HEK293T (cell line): ENCODE results near the gene UBALD2.
"Not testable (repeated sequence)": the region's sequence is repeated elsewhere in the genome, so short reads cannot be mapped to it uniquely, and the experiment has no call there.

Experiments
- CTCF ChIA-PET: fragments of 350-600 bp; formaldehyde crosslinking; extraction: SDS; loops from one replicate; lab custom pipeline; 2021; ENCODE audit warnings: antibody characterized with exemption, inconsistent platforms; lab: Yijun Ruan, JAX
- POLR2A ChIA-PET: fragments of 350-600 bp; formaldehyde crosslinking; extraction: SDS; loops from one replicate; lab custom pipeline; 2020; ENCODE audit warnings: antibody characterized with exemption, inconsistent platforms; lab: Yijun Ruan, JAX
- DNase-seq: peaks from one replicate; pipeline ENCODE4 v3.0.0; 2012; ENCODE audit warnings: mixed read lengths; ENCODE audit errors: extremely low spot score
- ARNT ChIP-seq: fragments of 450-650 bp; IDR thresholded peaks from 2 replicates; pipeline ENCODE4 v1.6.1; 2017; ENCODE audit warnings: mild to moderate bottlenecking
- BHLHE40 ChIP-seq: fragments of 450-650 bp; IDR thresholded peaks from 2 replicates; pipeline ENCODE4 v1.6.1; 2016; ENCODE audit warnings: mild to moderate bottlenecking, moderate library complexity, borderline replicate concordance
- CTBP1 ChIP-seq: fragments of 450-650 bp; IDR thresholded peaks from 2 replicates; pipeline ENCODE4 v1.6.1; 2016; ENCODE audit warnings: borderline replicate concordance
- ELF4 ChIP-seq: fragments of 450-650 bp; IDR thresholded peaks from 2 replicates; pipeline ENCODE4 v1.6.1; 2017; ENCODE audit warnings: antibody characterized with exemption
- FOXA1 ChIP-seq: fragments of 450-650 bp; IDR thresholded peaks from 2 replicates; pipeline ENCODE4 v1.6.1; 2016; ENCODE audit warnings: mild to moderate bottlenecking
- FOXK2 ChIP-seq: fragments of 450-650 bp; IDR thresholded peaks from 2 replicates; pipeline ENCODE4 v1.6.1; 2016; ENCODE audit warnings: mild to moderate bottlenecking
- FOXM1 ChIP-seq: fragments of 450-650 bp; IDR thresholded peaks from 2 replicates; pipeline ENCODE4 v1.6.1; 2017; ENCODE audit warnings: mild to moderate bottlenecking, borderline replicate concordance
- HDGF ChIP-seq: fragments of 450-650 bp; IDR thresholded peaks from 2 replicates; pipeline ENCODE4 v1.6.1; 2017; ENCODE audit warnings: antibody characterized with exemption, borderline replicate concordance
- L3MBTL2 ChIP-seq: fragments of 450-650 bp; conservative IDR thresholded peaks from 2 replicates; pipeline ENCODE4 v1.6.1; 2016; ENCODE audit warnings: mild to moderate bottlenecking
- LEF1 ChIP-seq: fragments of 450-650 bp; IDR thresholded peaks from 2 replicates; pipeline ENCODE4 v1.6.1; 2017; ENCODE audit warnings: mild to moderate bottlenecking, borderline replicate concordance
- NFRKB ChIP-seq: fragments of 450-650 bp; IDR thresholded peaks from 2 replicates; pipeline ENCODE4 v1.6.1; 2016; ENCODE audit warnings: mild to moderate bottlenecking, moderate library complexity
- PKNOX1 ChIP-seq: fragments of 450-650 bp; IDR thresholded peaks from 2 replicates; pipeline ENCODE4 v1.6.1; 2016
- SP1 ChIP-seq: fragments of 450-650 bp; IDR thresholded peaks from 2 replicates; pipeline ENCODE4 v1.6.1; 2017
- SUZ12 ChIP-seq: fragments of 450-650 bp; IDR thresholded peaks from 2 replicates; pipeline ENCODE4 v1.6.1; 2016; ENCODE audit warnings: mild to moderate bottlenecking
- TARDBP ChIP-seq: fragments of 450-650 bp; IDR thresholded peaks from 2 replicates; pipeline ENCODE4 v1.6.1; 2016
- ZNF384 ChIP-seq: fragments of 450-650 bp; IDR thresholded peaks from 2 replicates; pipeline ENCODE4 v1.6.1; 2016

UBALD2 gene

GRCh38 chr17:76251478-76252039 is 13.6 kb upstream of the UBALD2 start:
- TF ChIP-seq NFRKB: no peak
- TF ChIP-seq FOXA1: no peak
- TF ChIP-seq TARDBP: no peak
- no peak for TF ChIP-seq SUZ12
- TF ChIP-seq ARNT: no peak
- TF ChIP-seq BHLHE40: no peak
- no peak for TF ChIP-seq SP1
- TF ChIP-seq L3MBTL2: no peak
- no peak for TF ChIP-seq FOXK2
- no peak for DNase-seq
- CTCF ChIA-PET: interaction anchor here (0.7 kb wide), 1 partner anchor 130 kb away, joined by 4 read pairs; no protein-coding TSS in a partner anchor
- POLR2A ChIA-PET: interaction anchor here (1.2 kb wide), 1 partner anchor 13 kb away, joined by 6 read pairs; no protein-coding TSS in a partner anchor

GRCh38 chr17:76252040-76252954 is 12.9 kb upstream of the UBALD2 start:
- POLR2A ChIA-PET: interaction anchor here (1.2 kb wide), 1 partner anchor 12 kb away, joined by 6 read pairs; no protein-coding TSS in a partner anchor
- TF ChIP-seq ZNF384: no peak
- no peak for DNase-seq
- CTCF ChIA-PET: interaction anchor here (0.7 kb wide), 1 partner anchor 131 kb away, joined by 4 read pairs; no protein-coding TSS in a partner anchor

- DNase-seq, POLR2A ChIA-PET: not testable (repeated sequence)
- CTCF ChIA-PET: interaction anchor here (1.5 kb wide), 1 partner anchor 10 kb away, joined by 4 read pairs; no protein-coding TSS in a partner anchor
Observed at GRCh38 chr17:76252967-76253766, 12.0 kb upstream of the UBALD2 start.

- POLR2A ChIA-PET: interaction anchor here (0.6 to 1.1 kb wide), 2 partner anchors 8 to 12 kb away, joined by 3 to 4 read pairs; partner anchors contain the start of gene UBALD2
- no peak for DNase-seq
- TF ChIP-seq L3MBTL2 (no peak), BHLHE40 (no peak), FOXA1 (no peak), TARDBP (no peak), ARNT (no peak), SUZ12 (no peak), ZNF384 (no peak), NFRKB (no peak), SP1 (no peak), LEF1 (no peak), HDGF (no peak), ELF4 (no peak), CTBP1 (no peak), FOXM1 (no peak), FOXK2 (no peak), PKNOX1 (no peak)
- CTCF ChIA-PET: interaction anchor here (1.5 kb wide), 1 partner anchor 10 kb away, joined by 4 read pairs; no protein-coding TSS in a partner anchor
Observed at GRCh38 chr17:76253841-76254240, 11.3 kb upstream of the UBALD2 start.

- CTCF ChIA-PET: interaction anchor here (1.3 to 1.5 kb wide), 2 partner anchors 11 to 26 kb away, joined by 3 to 4 read pairs; no protein-coding TSS in a partner anchor
- no peak for DNase-seq
- POLR2A ChIA-PET: interaction anchor here (0.6 to 1.1 kb wide), 2 partner anchors 9 to 11 kb away, joined by 3 to 4 read pairs; partner anchors contain the start of gene UBALD2
- TF ChIP-seq ELF4: no peak
Observed at GRCh38 chr17:76254275-76254674, 10.9 kb upstream of the UBALD2 start.

- TF ChIP-seq CTBP1 (no peak), HDGF (no peak), BHLHE40 (no peak), FOXM1 (no peak), PKNOX1 (no peak), SP1 (no peak), LEF1 (no peak), L3MBTL2 (no peak), TARDBP (no peak), FOXA1 (no peak), SUZ12 (no peak), NFRKB (no peak), ARNT (no peak), ZNF384 (no peak), FOXK2 (no peak), ELF4 (no peak)
- CTCF ChIA-PET: no interaction called here
- DNase-seq: no peak
- POLR2A ChIA-PET: no interaction called here
Observed at GRCh38 chr17:76255801-76256429, 9.2 kb upstream of the UBALD2 start.

GRCh38 chr17:76256430-76257050 is 8.6 kb upstream of the UBALD2 start:
- CTCF ChIA-PET, DNase-seq: not testable (repeated sequence)
- POLR2A ChIA-PET: interaction anchor here (0.8 kb wide), 1 partner anchor 8 kb away, joined by 3 read pairs; no protein-coding TSS in a partner anchor
